GM20000 (cell line): ENCODE data around the gene NOL6.

Experiments
- DNase-seq: peaks from one replicate; pipeline ENCODE4 v3.0.0; 2012; ENCODE audit warnings: low spot score
- TF ChIP-seq, protein P1 (sequence below): IDR thresholded peaks from 2 replicates; pipeline ENCODE4 v1.5.1; 2012; ENCODE audit warnings: mild to moderate bottlenecking, control low read depth; ENCODE audit errors: extremely low read depth, missing control alignments

NOL6 gene

DNA sequence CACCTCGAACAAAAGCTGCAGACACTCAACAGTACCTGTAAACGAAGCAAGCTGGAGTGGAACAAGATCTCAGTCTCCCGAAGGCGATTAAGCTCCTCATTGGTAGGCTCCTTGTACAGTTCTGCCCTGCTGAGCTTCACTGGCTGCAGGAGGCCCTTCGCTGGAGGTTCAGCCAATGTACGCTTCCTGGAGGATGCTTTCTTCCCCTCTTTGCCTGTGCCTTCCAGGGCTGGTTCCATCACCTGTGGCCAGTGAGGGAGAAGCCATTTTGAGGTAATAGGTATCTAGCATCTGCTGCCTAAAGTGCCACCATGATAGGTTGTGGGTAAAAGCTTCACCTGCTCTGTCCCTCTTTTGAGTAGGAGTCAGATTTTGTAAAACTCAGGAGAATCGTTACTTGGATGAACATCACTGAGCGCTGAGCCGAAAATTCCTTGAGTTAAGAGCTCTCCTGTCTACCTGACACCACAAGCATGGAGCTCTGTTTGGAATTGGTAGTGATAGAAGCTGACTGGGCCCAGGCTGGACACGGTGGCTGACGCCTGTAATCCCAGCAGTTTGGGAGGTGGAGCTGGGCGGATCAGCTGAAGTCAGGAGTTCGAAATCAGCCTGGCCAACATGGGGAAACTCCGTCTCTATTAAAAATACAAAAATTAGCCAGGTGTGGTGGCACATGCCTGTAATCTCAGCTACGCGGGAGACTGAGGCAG, 1.4 kb downstream of the NOL6 start:
- TF ChIP-seq, protein P1, sequence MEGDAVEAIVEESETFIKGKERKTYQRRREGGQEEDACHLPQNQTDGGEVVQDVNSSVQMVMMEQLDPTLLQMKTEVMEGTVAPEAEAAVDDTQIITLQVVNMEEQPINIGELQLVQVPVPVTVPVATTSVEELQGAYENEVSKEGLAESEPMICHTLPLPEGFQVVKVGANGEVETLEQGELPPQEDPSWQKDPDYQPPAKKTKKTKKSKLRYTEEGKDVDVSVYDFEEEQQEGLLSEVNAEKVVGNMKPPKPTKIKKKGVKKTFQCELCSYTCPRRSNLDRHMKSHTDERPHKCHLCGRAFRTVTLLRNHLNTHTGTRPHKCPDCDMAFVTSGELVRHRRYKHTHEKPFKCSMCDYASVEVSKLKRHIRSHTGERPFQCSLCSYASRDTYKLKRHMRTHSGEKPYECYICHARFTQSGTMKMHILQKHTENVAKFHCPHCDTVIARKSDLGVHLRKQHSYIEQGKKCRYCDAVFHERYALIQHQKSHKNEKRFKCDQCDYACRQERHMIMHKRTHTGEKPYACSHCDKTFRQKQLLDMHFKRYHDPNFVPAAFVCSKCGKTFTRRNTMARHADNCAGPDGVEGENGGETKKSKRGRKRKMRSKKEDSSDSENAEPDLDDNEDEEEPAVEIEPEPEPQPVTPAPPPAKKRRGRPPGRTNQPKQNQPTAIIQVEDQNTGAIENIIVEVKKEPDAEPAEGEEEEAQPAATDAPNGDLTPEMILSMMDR: no peak
- DNase-seq: no peak

GRCh38 chr9:33471361-33471760, 2.4 kb downstream of the NOL6 start:
- no peak for DNase-seq
- TF ChIP-seq, protein P1: no peak

DNA sequence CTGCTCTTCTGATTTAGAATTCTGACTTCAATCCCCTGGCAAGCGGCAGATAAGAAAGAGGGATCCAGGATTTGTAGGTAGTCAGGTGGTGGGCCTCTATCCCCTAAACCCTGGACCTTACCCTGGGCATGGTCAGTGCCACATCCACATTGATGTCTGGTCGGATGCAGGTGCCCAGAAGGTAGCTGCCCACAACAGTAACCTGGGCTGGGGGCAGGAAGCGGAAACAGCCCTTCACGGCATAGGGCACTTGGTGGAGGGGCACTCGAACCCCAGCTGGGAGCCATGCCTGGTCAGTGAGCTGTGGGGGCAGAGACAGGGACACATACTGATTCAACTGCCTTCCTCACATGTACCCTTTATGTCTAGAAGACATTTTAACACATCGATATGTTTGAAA, 3.8 kb downstream of the NOL6 start:
- no peak for DNase-seq
- TF ChIP-seq, protein P1: no peak

DNA sequence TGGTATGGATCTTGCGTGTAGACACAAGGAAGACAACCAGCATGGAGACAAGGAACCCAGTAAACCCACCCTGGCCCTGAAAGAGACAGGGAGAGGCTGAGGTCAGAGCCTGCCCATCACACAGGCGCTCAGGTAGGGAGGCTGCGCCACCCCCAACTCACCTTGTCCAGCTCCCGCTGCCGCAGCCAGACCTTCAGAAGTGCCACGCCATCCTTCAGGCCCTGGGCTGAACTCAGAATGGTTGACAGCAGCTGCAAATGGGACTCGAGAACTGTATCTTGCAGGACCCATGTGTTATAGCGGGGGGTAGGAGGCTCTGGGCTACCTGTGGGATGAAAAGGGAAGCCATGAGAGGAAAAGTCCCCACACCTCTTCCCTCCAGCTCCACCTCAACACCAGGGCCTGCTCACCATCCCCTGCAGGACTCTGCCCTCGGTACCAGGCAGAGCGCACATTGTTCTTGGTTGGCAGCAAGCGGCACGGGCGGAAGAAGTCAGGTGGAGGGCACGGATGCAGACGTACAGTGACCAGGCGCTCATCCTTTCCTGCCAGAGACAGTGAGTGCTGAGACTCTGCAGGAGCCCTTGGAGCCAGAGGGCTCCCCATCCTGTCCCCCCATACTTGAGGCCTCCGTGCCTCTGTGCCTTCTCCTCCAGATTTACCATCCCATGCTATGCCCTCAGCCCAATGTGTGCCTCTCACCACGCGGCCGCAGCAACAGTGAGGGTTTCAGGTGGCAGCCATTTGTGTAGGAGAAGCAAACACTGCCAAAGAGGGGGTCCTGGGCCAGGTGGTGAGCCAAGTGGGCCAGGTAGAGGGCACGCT, 4.7 kb downstream of the NOL6 start:
- TF ChIP-seq, protein P1: no peak
- DNase-seq: no peak

GRCh38 chr9:33468215-33468730, 5.5 kb downstream of the NOL6 start:
- DNase-seq: peak; percentile 1
- TF ChIP-seq, protein P1: no peak

GRCh38 chr9:33467526-33467925, 6.2 kb downstream of the NOL6 start:
- TF ChIP-seq, protein P1: no peak

More at GRCh38 chr9:33467526-33467925, 6.2 kb downstream of the NOL6 start:
- peak; percentile 3 for DNase-seq
